ENCODE results near the gene LRRC31. TPM values are rescaled to one million over a fixed set of nuclear protein-coding genes. Genes with fewer than 3 reads are reported as not detected.
A peak's percentile ranks its signal among the peaks of the same experiment; 100 is the strongest.

Gene LRRC31
- polyA plus RNA-seq (ENCODE audit: insufficient read length in 12 of 12), result 1 to 10 TPM in 1 of 12 donors, not detected in 11; 8.3 TPM
- long read RNA-seq, donor 1, transcript LRRC31-202 (9 exons, 2,520 nt), result major isoform, 6 of 8 reads
- long read RNA-seq, donor 1, partial matches to known transcripts, result 0 of 8 reads
- long read RNA-seq, donor 1, other reads (novel, unspliced or antisense), result 0 of 8 reads
- long read RNA-seq, donor 2, result 0 reads
- long read RNA-seq, donor 3, result 0 reads
- long read RNA-seq, donor 4, result 0 reads
- long read RNA-seq, donor 5, result 0 reads
- long read RNA-seq, donor 6, result 0 reads
- long read RNA-seq, donor 7, result 0 reads
- long read RNA-seq, donor 8, result 0 reads
- long read RNA-seq, donor 9, result 0 reads
- long read RNA-seq, donor 10, result 0 reads
- long read RNA-seq, donor 11, result 0 reads

DNA sequence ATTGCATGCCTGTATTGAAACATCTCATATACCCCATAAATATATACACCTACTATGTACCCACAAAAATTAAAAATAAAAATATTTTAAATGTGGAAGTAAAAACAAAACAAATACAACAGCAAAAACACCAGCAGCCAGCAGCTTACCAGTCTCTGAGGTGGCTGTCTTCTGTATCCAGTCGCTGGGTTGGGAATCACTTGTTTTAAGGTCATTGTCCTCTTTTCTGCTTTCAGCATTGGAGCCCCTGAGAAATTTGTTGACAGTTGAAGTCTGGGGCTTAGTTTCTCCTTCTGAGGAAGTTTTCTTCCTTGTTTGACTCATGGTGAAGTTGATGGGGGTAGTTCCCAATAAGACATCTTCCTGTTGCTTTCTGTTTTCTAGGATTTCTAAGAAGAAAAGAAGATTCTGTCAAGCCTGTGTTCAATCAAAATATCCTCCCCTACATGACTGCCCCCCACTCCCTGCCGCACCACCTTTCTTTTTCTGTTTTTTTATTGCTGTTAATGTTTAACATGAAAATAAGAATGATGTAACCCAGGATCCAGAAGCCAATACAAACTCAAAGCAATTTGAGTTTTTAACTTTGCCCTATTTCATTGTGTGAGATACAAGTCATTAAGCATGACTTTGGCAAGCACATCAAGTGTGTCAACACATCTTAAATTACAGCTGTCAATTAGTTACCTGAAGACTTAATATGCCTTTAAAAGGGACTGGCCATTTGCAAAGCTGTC lies at the start of gene LRRC31:
TSS of gene LRRC31 (minus strand) at position 452 of the 737 bp plus-strand sequence. CDS start at position 324, 128 bp downstream.
- DNase-seq, result no peak

DNA sequence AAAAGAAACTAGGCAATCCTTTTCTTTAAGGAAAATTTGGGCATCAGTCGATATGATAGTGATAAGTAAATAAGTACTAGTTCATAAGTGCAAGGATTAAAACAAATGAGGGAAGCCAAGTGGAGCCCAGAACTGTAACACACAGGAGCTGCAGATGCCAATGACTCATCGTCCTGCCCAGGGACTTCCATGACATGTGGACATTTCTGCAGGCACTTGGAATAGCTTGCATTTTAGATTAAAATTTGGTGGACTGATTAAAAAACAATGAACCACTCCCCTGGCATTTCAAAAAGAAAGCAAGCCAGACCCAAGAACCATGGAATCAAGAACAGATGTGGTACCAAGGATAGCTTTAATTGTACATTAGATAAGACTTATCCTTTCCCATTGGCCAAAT lies 44.6 kb upstream of the LRRC31 start:
- DNase-seq, result no peak

DNA sequence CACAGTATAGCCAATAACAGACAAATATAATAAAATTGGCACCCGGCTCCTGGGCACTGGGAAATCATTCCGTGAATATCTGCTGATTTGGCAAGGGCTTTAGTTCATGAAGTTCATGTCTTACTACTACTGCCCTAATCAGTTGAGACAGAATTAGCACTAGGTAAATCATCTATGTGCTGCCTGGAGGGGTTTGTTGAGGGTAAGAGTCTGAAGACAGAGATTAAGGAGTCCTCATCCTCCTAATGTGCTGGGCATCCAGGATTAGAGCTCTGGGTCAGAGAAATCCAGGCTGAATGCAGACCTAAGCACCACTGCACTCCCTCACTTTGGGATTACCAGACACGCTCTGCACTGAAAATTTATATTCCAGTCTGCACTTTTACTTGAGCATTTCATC lies 43.6 kb upstream of the LRRC31 start:
- no peak for DNase-seq

DNA sequence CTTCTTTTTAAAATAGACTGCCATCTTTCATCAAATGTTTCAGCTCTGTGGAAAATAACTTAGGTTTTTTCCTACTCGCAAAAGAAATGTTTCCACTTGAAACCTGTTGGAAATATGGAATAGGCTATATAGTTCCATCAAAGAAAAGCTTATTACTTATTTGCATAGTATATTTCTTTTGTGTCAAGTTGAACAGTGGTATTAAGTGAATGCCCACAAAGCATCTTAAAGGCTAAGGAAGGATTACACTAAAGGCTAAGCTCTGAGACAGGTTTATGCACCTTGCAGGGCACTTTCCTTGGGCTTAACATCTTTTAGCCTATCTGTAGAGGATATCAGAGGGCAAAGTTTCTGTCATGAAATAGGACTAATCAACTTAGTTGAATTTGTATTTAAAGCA lies 41.5 kb upstream of the LRRC31 start, which contains the start of gene SAMD7:
TSS of gene SAMD7 (plus strand) at position 301 of the 400 bp plus-strand sequence. CDS start 7,927 bp downstream, outside the sequence.
- no peak for DNase-seq

DNA sequence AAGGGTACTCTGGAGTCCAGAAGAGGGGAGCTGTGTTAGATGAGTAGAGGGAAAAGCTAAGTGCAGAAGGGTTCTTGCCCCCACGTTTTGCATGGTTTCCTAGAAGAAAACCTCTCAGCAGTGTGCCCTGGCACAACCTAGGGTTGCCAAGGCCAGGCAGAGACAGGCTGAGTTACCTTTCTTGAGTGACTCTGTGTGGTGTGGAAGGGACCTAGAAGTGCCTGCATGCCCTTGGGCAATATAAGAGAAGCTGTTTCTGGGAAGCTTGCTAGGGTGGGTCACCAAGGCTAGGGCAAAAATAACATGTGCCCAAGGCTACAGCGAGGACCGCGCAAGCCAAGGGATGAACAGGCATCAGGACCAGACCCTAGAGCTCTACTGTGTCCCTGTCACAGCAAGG lies 38.2 kb upstream of the LRRC31 start:
- DNase-seq, result no peak

DNA sequence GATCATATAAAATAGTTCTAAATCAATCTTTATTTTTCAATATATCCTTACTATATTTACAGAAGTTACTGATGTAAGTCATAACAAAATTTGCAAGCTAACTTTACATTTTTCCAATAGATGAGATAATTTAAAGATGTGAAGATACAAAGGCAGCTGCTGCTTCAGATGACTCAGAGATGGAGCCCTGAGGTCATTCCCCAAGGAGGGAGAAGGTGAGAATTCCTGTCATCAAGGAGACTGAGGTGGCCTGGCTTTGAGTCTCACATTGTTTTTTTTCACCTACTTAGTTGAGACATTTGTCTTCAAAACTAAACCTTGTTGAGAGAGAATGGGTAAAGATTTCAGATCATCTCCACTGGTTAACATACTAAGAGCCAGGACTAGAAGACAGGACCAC lies 37.7 kb upstream of the LRRC31 start:
- no peak for DNase-seq

DNA sequence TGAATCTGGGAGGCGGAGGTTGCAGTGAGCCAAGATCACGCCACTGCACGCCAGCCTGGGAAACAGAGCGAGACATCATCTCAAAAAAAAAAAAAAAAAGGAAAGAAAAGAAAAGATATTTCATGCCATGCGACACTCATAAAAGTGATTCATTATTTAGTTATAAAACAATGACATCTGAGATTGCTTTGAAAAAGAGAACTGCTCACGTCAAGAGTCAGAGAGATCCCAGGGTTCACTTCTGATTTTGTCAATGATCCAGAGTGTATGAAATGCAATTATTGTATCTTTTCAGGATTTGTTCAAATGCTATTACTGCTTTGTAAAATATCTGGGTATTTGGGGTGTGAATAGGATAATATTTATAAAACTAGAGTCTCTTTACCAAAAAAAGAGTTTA lies 35.7 kb upstream of the LRRC31 start:
- no peak for DNase-seq

DNA sequence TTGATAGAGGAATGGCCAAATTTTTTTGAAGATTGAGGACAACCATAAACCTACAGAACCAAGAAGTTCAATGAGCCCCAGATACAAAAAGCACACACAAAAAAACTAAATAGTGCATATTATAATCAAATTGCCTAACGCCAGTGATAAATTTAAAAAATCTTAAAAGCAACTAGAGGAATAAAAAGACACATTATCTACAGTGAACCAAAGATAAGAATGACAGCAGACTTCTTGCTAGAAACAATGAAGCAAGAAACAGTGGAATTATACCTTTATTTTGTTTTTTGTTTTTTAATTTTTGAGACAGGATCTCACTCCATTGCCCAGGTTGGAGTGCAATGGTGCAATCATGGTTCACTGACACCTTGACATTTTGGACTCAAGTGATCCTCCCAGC lies 31.7 kb upstream of the LRRC31 start:
- DNase-seq, result no peak

DNA sequence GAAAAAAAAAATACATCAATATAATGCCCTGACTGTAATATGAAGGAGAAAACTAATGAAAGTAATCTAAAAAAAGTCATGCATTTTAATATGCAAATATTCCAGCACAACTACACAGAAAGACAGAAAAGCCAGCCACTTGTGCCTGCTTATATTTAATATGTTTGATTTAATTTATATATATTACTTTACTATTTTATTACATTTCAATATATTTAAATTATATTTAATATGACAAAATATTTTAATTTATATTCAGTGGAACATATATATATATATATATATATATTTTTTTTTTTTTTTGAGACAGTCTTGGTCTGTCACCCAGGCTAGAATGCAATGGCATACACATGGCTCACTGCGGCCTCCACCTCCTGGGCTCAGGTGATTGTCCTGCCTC lies 27.5 kb upstream of the LRRC31 start:
- no peak for DNase-seq

DNA sequence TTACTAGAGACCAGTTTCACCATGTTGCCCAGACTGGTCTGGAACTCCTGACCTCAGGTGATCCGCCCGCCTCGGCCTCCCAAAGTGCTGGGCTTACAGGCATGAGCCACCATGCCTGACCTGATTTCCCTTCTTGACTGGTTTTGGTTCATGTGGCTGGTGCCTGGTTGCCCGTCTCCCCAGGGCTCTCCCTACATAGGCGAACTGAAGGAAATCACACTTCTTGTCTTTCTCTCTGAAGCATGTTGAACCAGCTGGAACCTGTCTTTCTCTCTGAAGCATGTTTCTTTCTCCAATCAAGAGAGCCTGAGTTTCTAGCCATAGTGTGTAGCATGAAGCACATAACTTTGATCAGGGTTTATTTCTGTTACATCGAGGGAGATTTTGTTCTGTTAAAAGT lies 25.3 kb upstream of the LRRC31 start:
- no peak for DNase-seq

DNA sequence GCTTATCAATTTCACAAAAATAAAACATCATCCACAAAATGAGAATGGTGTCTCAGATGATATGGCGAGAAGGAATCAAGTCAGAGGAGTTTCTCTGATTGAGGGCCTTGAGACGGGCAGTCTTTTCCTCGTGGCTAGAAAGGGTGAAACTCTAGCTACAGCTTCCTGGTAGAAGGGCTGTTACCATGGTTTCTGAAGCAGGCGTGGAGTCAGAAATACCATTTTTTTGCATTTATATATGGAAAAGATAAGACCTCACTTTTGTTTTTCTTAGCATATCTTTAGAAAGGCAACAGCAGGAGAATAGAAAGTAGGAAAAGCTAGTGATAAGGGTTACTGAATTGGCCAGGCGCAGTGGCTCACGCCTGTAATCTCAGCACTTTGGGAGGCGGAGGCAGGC lies 24.4 kb upstream of the LRRC31 start:
- no peak for DNase-seq

DNA sequence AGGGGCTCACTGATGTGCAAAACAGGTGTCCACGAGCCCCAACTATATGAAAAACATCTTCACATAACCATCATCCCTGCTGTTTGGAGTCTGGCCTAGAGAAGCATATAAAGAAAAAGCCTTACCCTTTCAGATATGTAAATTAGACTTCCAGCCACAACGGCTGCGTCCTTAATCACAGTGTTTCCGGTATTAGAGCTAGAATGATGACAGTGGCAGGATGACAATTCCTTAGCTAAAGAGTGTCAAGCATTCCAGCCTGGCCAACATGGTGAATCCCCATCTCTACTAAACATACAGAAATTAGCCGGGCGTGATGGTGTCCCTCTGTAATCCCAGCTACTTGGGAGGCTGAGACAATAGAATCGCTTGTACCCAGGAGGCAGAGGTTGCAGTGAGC lies 22.2 kb upstream of the LRRC31 start:
- no peak for DNase-seq

DNA sequence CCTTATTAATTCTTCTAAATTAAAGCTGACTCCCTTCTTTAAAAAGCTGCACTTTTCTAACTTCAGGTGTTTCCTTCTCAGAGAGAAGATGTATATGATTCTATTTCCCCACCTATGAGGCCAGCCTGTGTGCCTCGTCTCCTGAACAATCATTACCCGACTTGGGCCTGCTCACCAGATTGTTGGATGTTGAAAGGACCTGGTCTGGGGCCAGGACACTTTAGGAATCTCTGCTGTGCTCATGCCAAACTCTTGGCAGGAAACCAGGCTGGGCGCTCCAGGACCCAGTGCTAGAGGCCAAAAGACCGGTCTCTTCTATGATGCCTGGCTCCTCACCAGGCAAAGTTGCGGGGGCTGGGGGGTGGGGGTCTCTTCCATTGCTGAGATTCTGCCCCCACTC lies 16.9 kb upstream of the LRRC31 start:
- peak; percentile 12 for DNase-seq

DNA sequence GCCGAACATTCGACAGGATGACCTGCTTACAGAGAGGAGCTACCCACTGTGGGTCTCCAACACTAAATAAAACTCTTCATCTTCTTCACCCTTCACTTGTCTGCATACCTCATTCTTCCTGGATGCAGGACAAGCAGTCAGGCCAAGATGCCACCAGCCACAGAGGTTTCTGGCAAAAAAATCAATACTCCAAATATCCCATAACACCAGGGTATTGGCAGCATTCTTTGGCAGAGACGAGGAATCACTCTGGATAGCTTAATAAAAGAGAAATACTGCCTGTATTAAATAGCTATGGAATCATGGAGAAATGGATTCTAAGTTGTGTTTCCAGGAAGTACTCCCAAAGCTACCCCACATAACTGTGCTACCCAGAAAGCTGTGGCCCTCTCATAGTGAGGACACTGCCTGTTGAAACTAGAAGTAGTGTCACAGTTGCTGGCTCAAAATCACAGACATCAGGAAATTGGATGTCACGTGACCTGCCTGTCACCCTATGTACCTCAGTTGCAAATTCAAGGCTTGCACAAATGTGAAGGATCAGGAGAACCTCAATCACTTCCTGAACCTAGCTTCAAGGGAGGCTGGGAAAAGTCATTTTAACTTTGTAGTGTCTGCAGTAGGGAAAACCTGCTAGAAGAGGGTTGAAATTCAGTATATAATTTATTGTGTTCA lies 11.0 kb upstream of the LRRC31 start:
- DNase-seq, result no peak

DNA sequence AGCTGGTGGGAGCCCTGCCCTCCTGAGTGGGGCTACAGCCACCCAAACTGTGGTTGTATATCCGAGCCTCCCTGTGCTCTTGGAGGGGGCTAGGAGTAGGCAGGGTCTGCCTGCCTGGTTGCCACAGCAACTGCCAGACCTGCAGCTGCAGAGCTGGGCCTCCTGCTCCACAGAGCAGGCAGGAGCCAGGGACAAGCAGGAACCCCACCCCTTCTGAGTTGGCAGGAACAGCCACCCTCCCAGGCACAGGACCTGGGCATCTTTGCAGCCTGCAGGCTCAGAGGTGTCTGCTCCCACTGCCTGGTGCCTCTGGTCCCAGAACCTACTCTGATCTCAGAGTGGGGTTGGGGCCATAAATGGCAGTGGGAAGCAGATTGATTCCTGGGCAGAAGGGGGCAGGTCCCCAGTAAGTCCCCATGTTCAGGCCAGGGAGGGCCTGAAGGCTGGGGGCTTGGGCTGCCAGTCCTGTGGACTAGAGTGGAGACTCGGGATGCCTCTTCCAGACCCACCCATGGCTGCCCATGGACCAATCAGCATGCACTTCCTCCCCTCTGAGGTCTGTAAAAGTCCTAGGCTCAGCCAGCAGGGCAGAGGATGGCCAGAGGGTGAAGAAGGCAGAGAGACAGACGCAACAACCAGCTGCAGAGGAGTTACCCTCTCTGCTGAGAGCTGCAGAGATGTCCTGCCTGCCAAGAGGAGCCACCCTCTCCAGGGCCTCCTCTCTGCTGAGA lies 10.3 kb upstream of the LRRC31 start:
- DNase-seq, result no peak

DNA sequence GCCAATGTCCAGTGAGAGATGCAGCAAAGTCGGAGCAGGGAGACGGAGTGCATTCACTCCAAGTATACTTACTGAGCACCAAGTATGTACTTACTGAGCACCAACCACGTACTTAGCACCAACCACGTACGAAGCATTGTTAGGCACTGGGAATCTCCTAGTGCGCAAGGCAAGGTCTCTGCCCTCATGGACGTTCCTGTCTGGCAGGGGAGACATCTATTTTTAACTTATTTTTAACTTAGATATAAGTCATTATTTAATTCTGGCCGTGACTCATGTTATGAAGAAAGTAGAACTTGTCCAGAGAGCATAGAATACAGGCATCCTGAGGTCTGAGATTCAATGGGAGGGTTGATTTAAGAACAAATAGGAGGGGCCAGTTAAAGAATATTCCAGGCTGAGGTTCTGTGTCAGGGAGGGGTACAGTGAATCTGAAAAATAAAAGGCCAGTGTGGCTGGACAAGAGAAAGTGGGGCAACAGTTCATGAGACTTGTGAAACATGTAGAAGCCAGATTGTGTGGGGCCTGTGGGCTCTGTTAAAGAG lies 9.3 kb upstream of the LRRC31 start:
- no peak for DNase-seq

DNA sequence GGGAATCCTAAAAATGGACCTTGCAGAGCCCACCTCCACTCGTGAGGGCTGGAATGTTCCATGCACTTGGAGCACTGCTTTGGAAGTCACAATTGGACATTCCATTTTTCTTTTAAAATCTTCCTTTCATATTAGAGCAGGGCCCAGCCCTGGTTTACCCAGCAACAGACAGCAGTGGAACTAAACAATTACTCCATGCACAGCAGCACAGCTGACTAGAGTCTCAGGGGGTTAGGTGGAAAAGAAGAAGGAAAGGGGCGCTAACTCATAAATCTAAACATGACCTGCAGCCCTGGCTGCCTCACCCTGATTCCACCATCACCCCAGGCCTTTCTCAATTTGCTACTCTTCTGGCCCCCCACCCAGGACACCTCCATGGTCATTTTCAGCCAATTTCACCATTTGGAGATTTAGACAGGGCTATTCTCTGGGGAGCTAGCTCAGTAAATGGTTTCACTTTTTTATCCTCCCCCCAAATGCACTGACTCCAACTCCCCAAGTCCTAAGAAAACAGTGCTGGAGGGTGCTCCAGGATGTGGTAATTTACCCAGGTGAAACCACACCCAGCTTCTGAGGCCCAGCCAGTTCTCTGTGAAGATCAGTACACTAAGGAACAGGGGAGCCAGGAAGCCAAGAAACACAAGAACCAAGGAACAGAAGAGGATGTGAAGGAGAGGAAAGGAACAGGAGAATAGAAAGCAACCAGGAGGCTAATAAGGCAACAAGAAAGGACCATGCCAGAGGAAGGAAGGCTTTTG lies 1.6 kb upstream of the LRRC31 start:
- DNase-seq, result no peak

DNA sequence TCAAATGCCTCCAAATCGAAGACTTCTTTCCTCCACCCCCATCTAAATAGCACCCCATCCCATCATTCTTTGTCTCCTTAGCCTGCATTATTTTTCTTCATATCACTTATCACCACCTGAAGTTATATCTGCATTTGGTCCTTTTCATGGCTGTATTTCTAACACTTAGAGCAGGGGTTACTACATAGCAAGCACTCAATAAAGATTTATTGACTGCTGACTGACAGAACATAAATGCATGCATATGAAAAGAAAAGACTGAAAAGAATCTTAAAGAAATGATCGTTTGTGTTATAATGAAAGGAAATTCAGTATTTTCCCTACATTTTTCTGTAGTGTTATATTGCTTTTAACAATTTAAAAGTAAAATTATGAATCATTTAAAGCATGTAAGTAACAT lies 1.4 kb downstream of the LRRC31 start:
- no peak for DNase-seq

DNA sequence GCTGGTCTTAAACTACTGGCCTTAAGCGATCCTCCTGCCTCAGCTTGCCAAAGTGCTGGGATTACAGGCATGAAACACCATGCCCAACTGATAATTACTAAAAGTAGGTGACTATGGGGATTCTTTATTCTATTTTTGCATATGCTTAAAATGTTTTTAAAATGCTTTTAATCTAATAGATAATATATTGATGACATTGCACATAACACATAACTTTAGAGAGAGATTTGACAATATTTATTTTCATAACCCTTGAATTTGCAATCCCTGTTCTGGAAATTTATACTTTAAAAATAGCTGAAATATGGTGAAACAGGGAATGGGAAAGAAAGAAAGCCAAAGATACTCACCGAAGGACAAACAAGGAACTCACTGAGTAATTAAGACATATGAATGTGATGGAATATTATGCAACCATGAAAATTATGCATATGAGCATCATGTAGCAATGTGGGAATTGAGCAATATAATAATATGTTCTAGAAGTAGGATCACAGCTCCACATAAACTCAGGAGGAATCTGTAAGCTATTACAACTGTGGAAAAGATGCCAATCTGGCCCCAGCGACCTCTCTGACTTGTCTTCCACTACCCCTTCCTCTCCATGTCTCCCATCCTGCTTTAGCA lies 2.0 kb downstream of the LRRC31 start:
- DNase-seq, result no peak

DNA sequence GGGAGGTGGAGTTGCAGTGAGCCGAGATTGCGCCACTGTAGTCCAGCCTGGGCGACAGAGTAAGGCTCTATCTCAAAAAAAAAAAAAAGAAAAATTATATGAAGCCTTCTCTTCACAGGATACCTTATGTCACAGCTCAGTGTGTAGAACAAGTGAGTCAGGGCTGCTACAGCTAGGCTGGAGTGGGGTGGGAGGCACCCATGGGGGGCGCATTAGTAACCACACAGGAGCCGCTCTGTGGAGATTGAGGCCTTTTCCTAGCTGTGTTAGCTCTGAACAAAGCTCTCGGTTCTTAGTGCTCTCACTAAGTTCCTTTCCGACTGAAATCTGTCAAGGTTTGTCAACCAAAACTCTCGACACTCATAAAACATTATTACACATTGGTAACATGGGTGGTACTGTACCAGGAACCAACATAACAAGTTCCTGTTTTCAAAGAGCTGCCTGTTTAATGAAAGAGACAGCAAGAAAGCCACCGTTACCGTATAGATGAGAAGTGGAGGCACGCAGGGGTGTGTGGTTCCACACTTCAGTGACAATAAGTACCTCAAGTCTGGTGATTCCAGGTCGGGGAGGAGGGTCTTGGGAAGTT lies 4.5 kb downstream of the LRRC31 start:
- no peak for DNase-seq
